Measurements from ENCODE around the gene HTRA1.

HTRA1 gene

DNA sequence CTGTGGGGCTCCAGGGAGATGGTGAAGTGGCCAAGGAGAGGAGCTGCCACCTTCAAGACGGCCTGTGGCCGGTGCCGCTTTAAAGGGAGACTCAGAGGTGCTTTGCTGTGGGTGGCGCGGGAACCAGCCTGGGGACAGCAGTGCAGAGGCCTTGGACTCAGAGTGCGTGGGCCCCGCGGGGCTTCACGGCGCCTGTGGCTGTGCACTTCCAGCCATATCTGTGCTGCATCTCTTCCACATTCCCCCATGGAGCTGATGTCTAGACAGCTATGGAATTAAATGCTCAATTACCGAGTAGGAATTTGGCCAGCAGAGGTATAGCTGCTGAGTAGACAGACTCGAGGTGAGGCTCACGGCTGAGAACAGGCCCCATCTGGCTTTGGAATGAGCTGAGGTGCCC, 41.7 kb downstream of the HTRA1 start:
- H3K27ac ChIP-seq = no peak overlapping the region
- TF ChIP-seq, protein P1, sequence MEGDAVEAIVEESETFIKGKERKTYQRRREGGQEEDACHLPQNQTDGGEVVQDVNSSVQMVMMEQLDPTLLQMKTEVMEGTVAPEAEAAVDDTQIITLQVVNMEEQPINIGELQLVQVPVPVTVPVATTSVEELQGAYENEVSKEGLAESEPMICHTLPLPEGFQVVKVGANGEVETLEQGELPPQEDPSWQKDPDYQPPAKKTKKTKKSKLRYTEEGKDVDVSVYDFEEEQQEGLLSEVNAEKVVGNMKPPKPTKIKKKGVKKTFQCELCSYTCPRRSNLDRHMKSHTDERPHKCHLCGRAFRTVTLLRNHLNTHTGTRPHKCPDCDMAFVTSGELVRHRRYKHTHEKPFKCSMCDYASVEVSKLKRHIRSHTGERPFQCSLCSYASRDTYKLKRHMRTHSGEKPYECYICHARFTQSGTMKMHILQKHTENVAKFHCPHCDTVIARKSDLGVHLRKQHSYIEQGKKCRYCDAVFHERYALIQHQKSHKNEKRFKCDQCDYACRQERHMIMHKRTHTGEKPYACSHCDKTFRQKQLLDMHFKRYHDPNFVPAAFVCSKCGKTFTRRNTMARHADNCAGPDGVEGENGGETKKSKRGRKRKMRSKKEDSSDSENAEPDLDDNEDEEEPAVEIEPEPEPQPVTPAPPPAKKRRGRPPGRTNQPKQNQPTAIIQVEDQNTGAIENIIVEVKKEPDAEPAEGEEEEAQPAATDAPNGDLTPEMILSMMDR (conservative IDR thresholded peaks at IDR 0.05) = no peak
- no peak for TF ChIP-seq ZFX (IDR thresholded peaks at IDR 0.05)

DNA sequence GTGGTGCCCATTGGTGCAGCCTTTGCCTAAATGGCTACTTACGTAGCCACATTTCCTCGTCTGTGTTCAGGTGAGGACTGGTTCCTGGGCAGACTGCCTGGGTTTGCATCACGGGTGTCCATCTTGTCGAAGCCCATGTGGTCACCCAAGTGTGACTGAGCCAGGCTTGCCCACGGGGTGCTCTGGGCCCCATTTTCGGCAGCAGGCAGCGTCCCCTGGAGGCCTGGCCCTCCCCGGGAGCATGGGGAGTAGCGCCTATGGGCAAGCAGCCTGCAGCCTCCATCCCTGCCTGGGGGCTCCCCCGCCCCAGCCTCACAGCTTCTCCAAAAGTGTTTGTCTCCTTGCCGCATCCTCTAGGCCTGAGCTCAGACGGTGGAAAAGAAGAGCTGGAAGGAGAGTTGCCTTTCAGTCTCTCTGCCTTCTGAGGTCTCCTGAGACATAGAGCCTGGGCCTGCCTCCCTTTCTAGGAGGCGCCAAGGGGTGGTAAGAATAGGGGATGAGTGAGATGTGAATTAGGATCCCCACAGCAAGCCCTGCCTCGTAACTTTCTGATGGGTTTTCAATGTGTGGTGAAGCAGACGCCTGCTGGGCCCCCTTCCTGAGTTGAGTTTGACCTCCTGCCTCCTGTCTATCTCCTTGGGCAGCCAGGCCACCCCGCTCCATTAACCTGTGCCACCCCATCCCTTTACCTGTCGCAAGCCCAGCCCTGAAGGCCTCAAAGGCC, 42.7 kb downstream of the HTRA1 start:
- H3K27ac ChIP-seq = no peak overlapping the region; the same call in 1 of the 2 replicates
- TF ChIP-seq, protein P1 (conservative IDR thresholded peaks at IDR 0.05) = no peak
- TF ChIP-seq ZFX (IDR thresholded peaks at IDR 0.05) = no peak

DNA sequence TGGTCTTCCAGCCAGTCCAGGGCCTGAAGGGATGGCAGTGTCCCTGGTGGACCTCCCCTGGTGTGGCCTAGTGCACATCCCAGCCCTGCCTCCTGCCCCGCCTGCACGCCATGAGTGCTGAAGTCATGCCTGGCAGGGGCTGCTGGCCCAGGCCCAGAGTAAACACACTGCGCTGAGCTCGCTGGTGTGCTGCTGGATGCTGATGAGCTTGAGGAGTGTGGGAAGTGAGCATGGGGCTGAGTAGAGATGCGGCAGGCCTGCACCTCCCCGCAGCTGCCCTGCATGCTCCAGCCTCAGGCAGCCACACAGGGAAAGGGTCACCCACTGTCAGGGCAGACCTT, 43.2 kb downstream of the HTRA1 start:
- H3K27ac ChIP-seq = no peak overlapping the region; the same call in 1 of the 2 replicates
- no peak for TF ChIP-seq ZFX (IDR thresholded peaks at IDR 0.05)

DNA sequence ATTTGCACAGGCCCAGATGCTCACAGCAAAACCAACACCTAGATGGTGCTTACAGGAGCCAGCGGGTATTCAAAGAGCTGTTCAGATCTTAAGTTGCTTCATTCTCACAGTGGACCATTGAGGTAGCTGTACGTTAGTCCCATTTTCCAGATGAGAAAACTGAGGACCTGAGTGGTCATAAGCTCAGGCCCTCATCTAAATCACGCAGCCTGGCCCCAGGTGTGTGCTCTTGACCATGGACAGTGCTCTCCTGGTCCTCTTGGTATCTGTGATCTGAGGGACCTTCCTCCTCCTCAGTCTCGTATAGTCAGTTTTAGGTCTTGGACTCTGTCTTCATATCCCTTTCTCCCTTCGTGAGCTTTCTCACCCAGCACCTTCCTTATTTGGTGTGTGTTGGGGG, 43.7 kb downstream of the HTRA1 start:
- no peak overlapping the region for H3K27ac ChIP-seq
- TF ChIP-seq, protein P1 (conservative IDR thresholded peaks at IDR 0.05) = no peak
- no peak for TF ChIP-seq ZFX (IDR thresholded peaks at IDR 0.05)

DNA sequence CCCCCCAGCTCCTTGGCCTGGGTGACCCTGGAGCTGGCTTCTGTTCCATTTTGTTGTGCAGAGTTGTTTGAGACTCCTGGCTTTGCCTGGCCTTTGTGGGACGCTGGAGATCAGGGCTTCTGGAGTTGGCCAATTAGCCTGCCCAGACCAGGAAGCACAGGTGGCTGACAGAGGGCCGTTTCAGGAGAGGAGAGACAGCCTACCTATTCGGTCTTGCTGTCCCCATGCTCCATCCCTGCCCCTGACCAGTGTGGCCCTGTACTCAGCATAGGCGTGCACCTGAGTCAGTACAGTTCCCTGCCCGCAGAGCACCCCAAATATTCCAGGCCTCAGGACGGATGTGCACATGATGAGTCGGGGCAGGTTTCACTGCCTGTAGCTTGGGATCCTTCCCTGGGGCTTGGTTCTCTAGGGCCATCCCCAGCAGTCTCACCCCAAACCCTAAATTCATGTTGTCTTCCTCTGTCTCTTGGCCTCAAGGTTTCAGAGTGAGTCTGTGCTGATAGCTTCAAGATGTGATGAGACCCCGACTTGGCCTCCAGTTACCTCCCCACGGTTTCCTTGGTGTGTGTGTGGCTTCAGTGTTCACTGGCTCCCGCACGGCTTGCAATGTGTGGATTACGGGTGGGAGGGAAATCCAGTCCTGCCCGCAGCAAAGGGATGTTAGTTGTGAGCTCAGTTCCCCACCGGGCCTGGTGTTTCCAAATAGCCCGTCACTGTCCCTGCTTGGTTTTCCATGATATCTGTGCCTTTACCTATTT, 44.7 kb downstream of the HTRA1 start:
- TF ChIP-seq, protein P1 (conservative IDR thresholded peaks at IDR 0.05) = no peak
- TF ChIP-seq ZFX (IDR thresholded peaks at IDR 0.05) = no peak
- H3K27ac ChIP-seq = no peak overlapping the region

DNA sequence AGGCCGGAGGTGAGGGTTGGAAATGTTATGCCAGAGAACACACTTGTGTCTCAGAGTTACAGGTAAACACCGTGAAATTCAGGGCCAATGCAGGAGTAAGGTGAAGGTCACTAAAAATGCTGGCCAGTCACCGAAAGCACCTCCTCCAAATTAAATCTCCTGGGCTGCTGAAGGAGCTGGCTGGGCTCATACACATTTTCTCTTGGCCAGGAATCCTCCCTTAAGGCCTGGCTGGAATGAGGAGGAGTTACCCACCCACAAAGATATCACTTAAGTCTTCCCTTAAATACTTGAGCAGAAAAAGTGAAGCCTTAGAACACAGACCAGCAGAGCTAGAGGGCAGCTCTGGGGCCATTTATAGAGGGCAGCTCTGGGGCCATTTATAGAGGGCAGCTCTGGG, 46.3 kb downstream of the HTRA1 start:
- no peak overlapping the region for H3K27ac ChIP-seq
- TF ChIP-seq, protein P1 (conservative IDR thresholded peaks at IDR 0.05) = no peak
- no peak for TF ChIP-seq ZFX (IDR thresholded peaks at IDR 0.05)

DNA sequence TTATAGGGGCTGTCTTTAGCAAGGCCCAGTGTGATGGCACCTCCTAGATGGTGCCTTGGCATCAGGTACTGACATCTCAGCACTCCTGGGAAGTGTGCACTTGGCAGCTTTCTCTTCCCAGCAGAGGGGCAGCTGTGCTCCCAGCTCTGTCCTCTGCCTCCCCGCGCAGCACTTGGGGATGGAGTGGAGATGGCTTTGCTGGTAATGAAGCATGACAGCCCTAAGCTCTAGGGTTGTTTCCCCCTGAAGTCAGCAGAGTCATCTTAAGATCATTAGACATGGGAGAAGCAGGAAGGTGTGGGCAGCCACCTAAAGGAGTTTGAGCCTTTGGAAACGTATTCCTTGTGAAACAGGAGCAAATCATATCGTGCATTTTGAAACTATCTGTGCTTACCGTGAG, 46.7 kb downstream of the HTRA1 start:
- no peak for TF ChIP-seq ZFX (IDR thresholded peaks at IDR 0.05)
- TF ChIP-seq, protein P1 (conservative IDR thresholded peaks at IDR 0.05) = no peak
- no peak overlapping the region for H3K27ac ChIP-seq

Data from C4-2B (cell line).